GM11168 (cell line): ENCODE results near the gene DNPEP.
"Not testable (repeated sequence)": the region's sequence is repeated elsewhere in the genome, so short reads cannot be mapped to it uniquely, and the experiment has no call there.

Source experiments
- in situ Hi-C: fragments of 300-500 bp; cut with MboI; formaldehyde crosslinking; loops from one replicate; pipeline ENCODE4 v1.12.0; 2022; ENCODE audit warnings: low sequenced_read_pairs; ENCODE audit not compliant: unreplicated experiment

DNPEP gene

DNA sequence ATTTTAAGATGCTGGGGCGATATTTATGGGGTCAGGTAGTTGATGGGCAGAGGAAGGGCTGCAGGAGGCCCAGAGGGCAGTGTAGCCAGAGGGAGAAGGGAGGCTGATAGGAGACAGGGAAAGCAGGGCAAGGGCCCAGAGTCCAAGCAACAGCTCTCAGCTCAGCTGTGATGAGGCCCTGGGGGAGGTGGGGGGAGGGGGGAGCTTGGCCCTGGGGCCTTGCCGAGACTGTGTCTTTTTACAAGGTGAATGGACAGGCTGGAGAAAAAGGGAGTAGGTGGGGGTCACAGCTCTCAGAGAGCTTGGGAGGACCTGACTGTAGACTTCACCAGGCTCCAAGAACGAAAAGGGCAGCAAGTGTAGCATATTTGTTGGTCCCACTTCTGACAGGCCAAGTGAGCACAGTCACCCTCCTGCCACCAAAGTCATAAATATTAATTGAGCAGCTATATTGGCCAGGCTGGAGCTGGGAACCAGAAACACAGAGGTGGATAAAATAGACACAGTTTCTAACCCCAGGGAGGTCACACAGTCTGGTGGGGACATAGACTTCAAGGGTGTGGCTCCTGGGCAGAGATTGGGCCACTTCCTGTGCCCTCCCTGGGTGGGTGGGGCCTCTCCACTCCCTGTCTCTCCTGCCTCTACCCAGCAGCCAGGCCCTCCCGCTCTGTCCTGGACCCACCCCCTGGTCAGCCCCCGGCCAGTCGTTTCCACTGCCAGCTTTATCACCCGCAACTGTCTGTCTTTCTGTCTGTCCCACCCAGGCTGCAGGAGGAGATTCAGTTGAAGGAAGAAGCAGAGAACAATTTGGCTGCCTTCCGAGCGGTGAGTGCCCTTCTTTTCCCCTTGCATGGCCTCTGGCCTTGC lies 31.9 kb upstream of the DNPEP start:
- in situ Hi-C loops, result no loop called here

DNA sequence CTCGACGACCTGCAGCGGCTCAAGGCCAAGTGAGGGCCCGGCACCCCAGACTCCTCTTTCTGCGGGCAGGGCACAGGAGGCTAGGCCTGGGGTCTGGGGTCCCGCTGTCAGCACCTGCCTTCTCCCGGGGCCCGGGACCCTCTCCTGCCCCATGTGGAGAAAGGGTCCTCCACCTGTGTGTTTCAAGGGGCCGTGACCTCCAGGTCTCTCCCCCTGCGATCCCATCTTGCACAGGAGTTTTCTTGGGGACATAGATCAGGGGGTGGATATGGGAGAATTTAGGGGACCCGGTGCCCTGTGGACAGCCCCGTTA lies 31.3 kb upstream of the DNPEP start:
- in situ Hi-C loops, result no loop called here

DNA sequence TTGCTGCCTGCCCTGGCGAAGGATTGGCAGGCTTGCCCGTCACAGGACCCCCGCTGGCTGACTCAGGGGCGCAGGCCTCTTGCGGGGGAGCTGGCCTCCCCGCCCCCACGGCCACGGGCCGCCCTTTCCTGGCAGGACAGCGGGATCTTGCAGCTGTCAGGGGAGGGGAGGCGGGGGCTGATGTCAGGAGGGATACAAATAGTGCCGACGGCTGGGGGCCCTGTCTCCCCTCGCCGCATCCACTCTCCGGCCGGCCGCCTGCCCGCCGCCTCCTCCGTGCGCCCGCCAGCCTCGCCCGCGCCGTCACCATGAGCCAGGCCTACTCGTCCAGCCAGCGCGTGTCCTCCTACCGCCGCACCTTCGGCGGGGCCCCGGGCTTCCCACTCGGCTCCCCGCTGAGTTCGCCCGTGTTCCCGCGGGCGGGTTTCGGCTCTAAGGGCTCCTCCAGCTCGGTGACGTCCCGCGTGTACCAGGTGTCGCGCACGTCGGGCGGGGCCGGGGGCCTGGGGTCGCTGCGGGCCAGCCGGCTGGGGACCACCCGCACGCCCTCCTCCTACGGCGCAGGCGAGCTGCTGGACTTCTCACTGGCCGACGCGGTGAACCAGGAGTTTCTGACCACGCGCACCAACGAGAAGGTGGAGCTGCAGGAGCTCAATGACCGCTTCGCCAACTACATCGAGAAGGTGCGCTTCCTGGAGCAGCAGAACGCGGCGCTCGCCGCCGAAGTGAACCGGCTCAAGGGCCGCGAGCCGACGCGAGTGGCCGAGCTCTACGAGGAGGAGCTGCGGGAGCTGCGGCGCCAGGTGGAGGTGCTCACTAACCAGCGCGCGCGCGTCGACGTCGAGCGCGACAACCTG lies 30.7 kb upstream of the DNPEP start, which contains the start of gene DES:
Gene DES (plus strand): TSS at position 223 of the 857 bp plus-strand sequence. CDS start 86 bp downstream, at position 309.
- in situ Hi-C loops, result no loop called here

- in situ Hi-C loops, result no loop called here
These were observed 29.7 kb upstream of the DNPEP start for GRCh38 chr2:219417374-219417773.

- in situ Hi-C loops, result no loop called here
These were observed 29.2 kb upstream of the DNPEP start for GRCh38 chr2:219416938-219417337.

DNA sequence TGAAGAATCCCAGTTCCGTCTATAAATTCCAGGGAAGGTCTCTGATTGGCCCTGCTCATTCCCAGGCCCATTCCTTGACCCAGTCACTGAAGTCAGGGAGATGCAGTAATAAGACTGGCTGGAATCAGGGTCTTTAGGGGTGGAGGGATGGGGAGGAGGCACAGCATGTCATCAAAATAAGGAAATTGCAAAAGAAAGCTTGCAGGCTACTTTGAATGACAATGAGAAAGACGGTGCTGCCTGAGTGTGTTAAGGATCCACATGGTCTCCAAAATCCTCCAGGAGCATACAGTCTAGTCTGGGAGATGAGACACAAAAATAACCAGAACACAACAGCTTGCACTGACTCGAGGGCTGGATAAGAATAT lies 28.5 kb upstream of the DNPEP start:
- in situ Hi-C loops, result no loop called here

DNA sequence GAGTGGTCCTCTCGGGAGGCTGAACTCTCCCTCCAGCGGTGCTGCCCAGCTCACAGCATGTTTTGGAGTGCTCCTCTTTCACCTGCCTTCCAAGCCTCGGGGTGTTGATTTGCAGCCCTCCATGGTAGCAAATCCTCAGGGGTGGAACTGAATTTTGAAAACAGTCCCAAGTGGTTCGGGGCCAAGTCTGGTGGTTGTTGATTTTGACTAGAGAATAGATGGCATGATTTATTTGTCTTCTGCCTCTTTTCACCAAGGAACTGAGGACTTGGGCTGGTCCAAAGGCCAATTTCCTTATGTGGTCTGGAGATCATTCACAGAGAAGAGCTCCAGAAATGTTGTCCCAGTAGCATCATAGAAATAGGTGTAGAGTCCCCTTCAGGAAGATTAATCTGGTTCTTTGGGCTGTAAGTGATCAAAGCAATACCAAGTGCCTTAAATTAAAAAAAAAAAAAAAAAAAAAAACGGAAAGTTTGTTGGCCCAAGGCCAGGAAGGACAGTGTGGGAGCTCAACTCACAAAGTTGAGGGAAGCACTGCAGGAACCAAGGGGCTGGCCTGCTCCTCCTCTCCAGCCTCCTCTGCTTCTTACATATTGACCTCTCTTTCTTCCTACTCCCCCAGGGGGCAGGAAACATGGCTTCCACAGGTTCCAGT lies 28.0 kb upstream of the DNPEP start:
- in situ Hi-C loops, result no loop called here

GRCh38 chr2:219414857-219415256 lies 27.1 kb upstream of the DNPEP start:
- in situ Hi-C loops, result no loop called here

DNA sequence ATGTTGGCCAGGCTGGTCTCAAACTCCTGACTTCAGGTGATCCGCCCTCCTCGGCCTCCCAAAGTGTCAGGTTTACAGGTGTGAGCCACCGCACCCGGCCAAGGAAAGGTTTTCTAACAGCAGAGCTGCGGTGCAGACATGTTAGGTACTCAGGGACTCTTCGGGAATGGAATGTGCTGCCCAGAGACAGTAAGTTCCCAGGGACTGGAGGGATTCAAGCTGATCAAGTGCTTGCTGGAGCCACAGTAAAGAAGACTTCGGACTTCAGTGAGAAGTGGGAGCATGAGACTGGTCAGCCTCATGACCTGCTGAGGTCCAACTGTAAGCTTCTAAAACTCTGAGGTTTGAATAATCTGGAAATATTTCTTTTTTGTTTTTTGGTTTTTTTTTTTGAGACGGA lies 22.7 kb upstream of the DNPEP start:
- in situ Hi-C loops, result no loop called here

DNA sequence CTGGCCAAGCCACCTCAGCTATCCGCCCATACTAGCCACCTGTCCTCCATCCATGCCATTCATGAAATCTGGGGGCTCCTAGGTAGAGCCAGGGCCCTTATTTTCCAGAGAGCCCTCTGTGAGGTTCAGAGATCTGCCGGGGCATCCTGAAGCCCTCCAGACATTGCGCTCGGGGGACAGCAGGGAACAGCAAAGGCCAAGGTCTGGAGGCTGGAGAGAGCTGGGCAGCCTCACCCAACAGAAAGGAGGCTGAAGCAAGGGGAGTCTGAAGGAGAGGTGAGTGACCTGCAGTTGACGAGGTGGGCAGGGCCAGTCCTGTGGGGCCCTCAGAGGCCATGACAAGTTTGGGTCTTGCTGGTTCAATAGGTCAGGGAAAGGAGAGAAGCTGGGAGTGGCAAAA lies 21.9 kb upstream of the DNPEP start:
- in situ Hi-C loops, result no loop called here

GRCh38 chr2:219408631-219409030 lies 20.9 kb upstream of the DNPEP start:
- in situ Hi-C loops, result no loop called here

- in situ Hi-C loops, result no loop called here
These were observed 20.5 kb upstream of the DNPEP start for GRCh38 chr2:219408204-219408603.

DNA sequence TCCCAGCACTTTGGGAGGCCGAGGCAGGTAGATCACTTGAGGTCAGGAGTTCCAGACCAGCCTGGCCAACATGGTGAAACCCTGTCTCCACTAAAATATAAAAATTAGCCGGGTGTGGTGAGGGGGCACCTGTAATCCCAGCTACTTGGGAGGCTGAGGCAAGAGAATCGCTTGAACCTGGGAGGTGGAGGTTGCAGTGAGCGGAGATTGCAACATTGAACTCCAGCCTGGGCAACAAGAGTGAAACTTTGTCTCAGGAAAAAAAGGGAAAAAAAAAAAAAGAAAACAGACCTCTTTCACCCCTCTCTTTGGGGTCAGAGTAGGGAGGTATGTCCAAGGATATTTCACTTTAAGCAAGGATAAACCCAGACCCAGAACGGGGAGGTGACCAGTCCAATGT lies 19.6 kb upstream of the DNPEP start:
- in situ Hi-C loops, result not testable (repeated sequence)

- in situ Hi-C loops, result no loop called here
These were observed 19.1 kb upstream of the DNPEP start for GRCh38 chr2:219406861-219407230.

DNA sequence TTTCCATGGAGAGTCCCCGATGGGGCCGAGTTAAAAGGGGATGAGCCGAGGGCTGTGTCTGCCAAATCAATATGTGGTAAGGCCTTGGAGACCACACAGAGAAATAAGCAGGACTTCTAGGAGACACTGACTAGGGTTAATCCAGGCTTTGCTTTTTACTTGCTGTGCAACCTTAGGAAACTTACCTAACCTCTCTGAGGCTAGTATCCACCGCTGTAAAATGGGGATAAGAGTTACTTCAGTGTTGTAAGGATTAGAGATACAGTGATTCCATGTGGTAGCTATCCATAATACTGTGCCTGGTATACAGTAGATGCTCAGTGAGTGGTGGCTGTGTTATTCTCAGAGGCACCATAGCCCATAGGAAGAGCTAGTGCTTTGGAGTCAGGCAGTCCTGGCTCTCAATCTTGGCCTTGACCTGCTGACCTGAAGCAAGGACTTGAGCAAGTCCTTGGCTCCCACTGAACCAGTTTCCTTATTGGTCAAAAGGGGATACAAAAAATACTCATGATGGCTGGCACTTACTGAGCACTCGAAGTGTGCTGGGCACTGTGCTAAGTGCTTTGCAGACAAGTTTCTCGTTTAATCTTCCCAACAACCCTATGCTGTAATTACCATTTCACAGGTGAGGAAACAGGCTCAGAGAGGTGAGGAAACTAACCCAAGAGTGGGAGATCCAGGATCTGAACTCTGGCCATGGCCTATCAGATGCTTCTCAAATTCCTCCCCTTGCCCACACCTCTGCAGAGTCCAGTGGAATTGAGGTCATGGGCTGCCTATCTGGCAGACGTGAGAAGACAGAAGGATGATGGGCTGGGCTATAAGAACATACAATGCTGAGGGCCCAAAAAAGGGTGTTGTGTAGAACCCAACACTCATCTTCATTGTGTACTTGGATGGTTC lies 18.5 kb upstream of the DNPEP start:
- in situ Hi-C loops, result no loop called here

DNA sequence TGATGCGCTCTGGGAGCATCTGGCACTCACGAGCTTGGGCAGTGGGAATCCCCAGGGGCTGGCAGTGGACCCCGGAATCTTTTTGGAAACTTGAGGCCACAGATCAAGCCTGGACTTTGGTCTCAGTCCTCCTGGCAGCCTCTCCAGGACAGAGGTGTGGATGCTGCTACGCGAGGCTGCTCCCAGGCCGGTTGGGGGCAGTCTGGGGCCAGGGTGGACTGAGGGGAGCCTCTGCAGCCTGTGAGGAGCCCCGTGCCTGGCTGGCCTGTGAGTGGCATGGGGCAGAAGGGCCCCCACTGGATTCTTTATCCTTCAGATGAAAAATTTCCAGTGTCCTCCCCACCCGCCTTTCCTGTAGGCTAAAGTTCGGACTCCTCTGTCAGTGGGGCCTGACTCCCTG lies 17.7 kb upstream of the DNPEP start:
- in situ Hi-C loops, result no loop called here

GRCh38 chr2:219404954-219405353 lies 17.2 kb upstream of the DNPEP start:
- in situ Hi-C loops, result loop anchor here (5.0 kb wide), 1 partner anchor 122 kb away; no protein-coding TSS in a partner anchor

GRCh38 chr2:219404291-219404910 lies 16.7 kb upstream of the DNPEP start:
- in situ Hi-C loops, result loop anchor here (5.0 kb wide), 1 partner anchor 123 kb away; no protein-coding TSS in a partner anchor

DNA sequence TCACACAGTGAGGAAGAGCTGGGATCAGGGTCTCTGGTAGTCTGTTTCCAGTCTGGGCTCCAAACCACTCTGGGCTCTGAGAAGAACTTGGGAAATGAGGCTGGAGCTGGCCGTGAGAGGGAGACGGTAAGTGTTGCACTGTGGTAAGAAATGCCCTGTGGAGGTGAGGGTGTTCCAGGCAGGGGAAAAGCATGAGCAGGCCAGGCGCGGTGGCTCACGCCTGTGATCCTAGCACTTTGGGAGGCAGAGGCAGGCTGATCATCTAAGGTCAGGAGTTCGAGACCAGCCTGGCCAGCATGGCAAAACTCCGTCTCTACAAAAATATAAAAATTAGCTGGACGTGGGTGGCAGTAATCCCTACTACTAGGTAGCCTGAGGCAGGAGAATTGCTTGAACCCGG lies 16.1 kb upstream of the DNPEP start:
- in situ Hi-C loops, result loop anchor here (5.0 kb wide), 1 partner anchor 123 kb away; no protein-coding TSS in a partner anchor
